Measurements from ENCODE around the gene KCND3. TPM values are rescaled to one million over a fixed set of nuclear protein-coding genes. Genes with fewer than 3 reads are reported as not detected.

Gene KCND3
- total and polyA plus RNA-seq, 2 experiments from 2014 or later: 0.10 to 0.18 TPM

DNA sequence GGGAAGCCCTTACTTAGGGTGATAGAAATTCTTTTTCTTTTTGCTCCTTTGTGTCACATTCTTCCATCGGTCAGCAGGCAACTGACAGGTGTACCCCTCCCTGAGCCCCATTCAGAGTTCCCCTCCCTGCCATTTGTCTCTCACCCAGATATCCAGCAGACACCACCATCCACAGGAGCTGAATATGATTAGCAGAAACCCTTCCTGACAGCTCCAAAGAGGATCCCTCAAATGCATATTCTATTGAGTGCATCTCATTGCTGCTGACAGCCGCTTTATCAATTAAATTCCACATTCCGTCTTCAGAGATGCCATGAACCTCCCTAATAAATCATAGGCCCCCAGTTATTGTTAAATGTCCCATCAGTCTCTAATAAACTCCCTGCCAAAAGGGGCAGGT, 239.8 kb downstream of the KCND3 start (continued):
- TF ChIP-seq ZNF462 (CRISPR knock-in tag; IDR thresholded peaks at IDR 0.05): no peak
- TF ChIP-seq ZNF331 (CRISPR knock-in tag; IDR thresholded peaks at IDR 0.05; ENCODE audit: low read depth): no peak
- TF ChIP-seq, protein P1, sequence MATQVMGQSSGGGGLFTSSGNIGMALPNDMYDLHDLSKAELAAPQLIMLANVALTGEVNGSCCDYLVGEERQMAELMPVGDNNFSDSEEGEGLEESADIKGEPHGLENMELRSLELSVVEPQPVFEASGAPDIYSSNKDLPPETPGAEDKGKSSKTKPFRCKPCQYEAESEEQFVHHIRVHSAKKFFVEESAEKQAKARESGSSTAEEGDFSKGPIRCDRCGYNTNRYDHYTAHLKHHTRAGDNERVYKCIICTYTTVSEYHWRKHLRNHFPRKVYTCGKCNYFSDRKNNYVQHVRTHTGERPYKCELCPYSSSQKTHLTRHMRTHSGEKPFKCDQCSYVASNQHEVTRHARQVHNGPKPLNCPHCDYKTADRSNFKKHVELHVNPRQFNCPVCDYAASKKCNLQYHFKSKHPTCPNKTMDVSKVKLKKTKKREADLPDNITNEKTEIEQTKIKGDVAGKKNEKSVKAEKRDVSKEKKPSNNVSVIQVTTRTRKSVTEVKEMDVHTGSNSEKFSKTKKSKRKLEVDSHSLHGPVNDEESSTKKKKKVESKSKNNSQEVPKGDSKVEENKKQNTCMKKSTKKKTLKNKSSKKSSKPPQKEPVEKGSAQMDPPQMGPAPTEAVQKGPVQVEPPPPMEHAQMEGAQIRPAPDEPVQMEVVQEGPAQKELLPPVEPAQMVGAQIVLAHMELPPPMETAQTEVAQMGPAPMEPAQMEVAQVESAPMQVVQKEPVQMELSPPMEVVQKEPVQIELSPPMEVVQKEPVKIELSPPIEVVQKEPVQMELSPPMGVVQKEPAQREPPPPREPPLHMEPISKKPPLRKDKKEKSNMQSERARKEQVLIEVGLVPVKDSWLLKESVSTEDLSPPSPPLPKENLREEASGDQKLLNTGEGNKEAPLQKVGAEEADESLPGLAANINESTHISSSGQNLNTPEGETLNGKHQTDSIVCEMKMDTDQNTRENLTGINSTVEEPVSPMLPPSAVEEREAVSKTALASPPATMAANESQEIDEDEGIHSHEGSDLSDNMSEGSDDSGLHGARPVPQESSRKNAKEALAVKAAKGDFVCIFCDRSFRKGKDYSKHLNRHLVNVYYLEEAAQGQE (IDR thresholded peaks at IDR 0.05; ENCODE audit: unreplicated experiment): no peak

GRCh38 chr1:111747947-111748346, 241.5 kb downstream of the KCND3 start:
- 0 out of 2 replicates have a peak overlapping the region, but pooled peaks have one; percentile 15 for H3K27ac ChIP-seq (ENCODE audit: low read depth)
- no peaks in the 10 kb centered on the region for H3K79me2 ChIP-seq (replicated peaks; ENCODE audit: insufficient read depth)
- no peak for TF ChIP-seq CREB1 (CRISPR knock-in tag; IDR thresholded peaks at IDR 0.05; ENCODE audit: low read depth)
- no peak overlapping the region for H3K4me3 ChIP-seq
- H3K4me1 ChIP-seq (ENCODE audit: insufficient read depth): no peaks in the 10 kb centered on the region
- Mint-ChIP-seq H3K4me1 (peaks cover 20% of the 10 kb centered on the region), H3K9me3 (no peaks in the 10 kb centered on the region), H3K27me3 (ENCODE audit: insufficient read depth, low read depth, poor library complexity) (peaks cover 9% of the 10 kb centered on the region), H3K4me3 (no peak overlapping the region), H3K27ac (no peak overlapping the region), H3K36me3 (ENCODE audit: low read depth) (no peaks in the 10 kb centered on the region)
- no peaks in the 10 kb centered on the region for H3K27me3 ChIP-seq (ENCODE audit: insufficient read depth)
- H2AFZ ChIP-seq: no peak overlapping the region
- no peaks in the 10 kb centered on the region for H3K36me3 ChIP-seq (ENCODE audit: insufficient read depth)
- no peak for ATAC-seq
- no peak overlapping the region for H3K4me2 ChIP-seq
- DNase-seq (ENCODE audit: low spot score): no peak
- no peaks in the 10 kb centered on the region for H3F3A ChIP-seq (replicated peaks; ENCODE audit: low read depth)
- H4K20me1 ChIP-seq (replicated peaks; ENCODE audit: insufficient read depth): no peaks in the 10 kb centered on the region
- no peaks in the 10 kb centered on the region for H3K9me2 ChIP-seq (ENCODE audit: insufficient read depth)
